ENCODE data around the gene CMSS1.

- TF ChIP-seq CTCF (IDR thresholded peaks at IDR 0.05 in 2 of 3, conservative IDR thresholded peaks at IDR 0.05 in 1 of 3; ENCODE audit: borderline replicate concordance in 1 of 3, insufficient read depth in 1 of 3, low read depth in 2 of 3, low read length in 2 of 3) (no peak), EZH2phosphoT487 (IDR thresholded peaks at IDR 0.05; ENCODE audit: borderline replicate concordance) (no peak), EZH2 (IDR thresholded peaks at IDR 0.05) (no peak), POLR2AphosphoS5 (IDR thresholded peaks at IDR 0.05; ENCODE audit: low read depth, low read length) (no peak), RAD21 (IDR thresholded peaks at IDR 0.05; ENCODE audit: low read depth) (no peak), TCF7L2 (IDR thresholded peaks at IDR 0.05; ENCODE audit: borderline replicate concordance, extremely low read depth, insufficient read depth, insufficient read length) (no peak), POLR2A (IDR thresholded peaks at IDR 0.05; ENCODE audit: borderline replicate concordance, extremely low read depth, insufficient read depth, insufficient read length) (no peak), REST (IDR thresholded peaks at IDR 0.05; ENCODE audit: low read depth) (no peak), CEBPB (IDR thresholded peaks at IDR 0.05; ENCODE audit: low read depth) (no peak), SRF (IDR thresholded peaks at IDR 0.05; ENCODE audit: low read depth) (no peak), ELF1 (IDR thresholded peaks at IDR 0.05; ENCODE audit: borderline replicate concordance, low read depth) (no peak)
Measured at GRCh38 chr3:100108464-100109079, 290.9 kb downstream of the CMSS1 start.
